ENCODE measurements around the gene KLC1.

DNA sequence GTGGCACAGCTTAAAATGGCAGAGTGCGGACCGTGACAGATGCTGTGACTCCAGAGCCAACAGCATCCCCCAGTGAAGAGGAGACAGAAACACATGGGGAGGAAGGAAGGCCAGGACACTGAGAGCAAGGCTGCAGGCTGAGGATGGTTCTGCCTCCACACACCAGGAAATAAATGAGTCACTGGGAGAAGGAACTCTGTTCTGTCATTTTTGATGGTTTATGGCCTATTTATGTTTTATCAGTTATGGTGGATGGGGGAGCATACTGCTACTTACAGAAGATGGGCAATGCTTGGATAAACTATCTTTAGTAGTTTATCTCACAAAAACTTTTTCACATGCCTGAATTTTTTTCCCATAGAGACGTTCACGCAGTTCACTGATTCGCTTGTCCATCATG, 120.4 kb downstream of the KLC1 start:
- no peak for TF ChIP-seq KDM5A (IDR thresholded peaks at IDR 0.05; ENCODE audit: low read length)
- TF ChIP-seq, protein P1, sequence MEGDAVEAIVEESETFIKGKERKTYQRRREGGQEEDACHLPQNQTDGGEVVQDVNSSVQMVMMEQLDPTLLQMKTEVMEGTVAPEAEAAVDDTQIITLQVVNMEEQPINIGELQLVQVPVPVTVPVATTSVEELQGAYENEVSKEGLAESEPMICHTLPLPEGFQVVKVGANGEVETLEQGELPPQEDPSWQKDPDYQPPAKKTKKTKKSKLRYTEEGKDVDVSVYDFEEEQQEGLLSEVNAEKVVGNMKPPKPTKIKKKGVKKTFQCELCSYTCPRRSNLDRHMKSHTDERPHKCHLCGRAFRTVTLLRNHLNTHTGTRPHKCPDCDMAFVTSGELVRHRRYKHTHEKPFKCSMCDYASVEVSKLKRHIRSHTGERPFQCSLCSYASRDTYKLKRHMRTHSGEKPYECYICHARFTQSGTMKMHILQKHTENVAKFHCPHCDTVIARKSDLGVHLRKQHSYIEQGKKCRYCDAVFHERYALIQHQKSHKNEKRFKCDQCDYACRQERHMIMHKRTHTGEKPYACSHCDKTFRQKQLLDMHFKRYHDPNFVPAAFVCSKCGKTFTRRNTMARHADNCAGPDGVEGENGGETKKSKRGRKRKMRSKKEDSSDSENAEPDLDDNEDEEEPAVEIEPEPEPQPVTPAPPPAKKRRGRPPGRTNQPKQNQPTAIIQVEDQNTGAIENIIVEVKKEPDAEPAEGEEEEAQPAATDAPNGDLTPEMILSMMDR (IDR thresholded peaks at IDR 0.05; ENCODE audit: control extremely low read depth in 1 of 3, insufficient read depth in 1 of 3, low read depth in 1 of 3, low read length in 3 of 3), result no peak
- no peak for TF ChIP-seq MAFK (IDR thresholded peaks at IDR 0.05; ENCODE audit: low read depth, low read length)
- TF ChIP-seq, protein P2, sequence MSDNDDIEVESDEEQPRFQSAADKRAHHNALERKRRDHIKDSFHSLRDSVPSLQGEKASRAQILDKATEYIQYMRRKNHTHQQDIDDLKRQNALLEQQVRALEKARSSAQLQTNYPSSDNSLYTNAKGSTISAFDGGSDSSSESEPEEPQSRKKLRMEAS (IDR thresholded peaks at IDR 0.05), result no peak
- TF ChIP-seq PHF8 (conservative IDR thresholded peaks at IDR 0.05; ENCODE audit: low read depth, low read length), result no peak
